Heart right ventricle (tissue), 16 donors: ENCODE measurements around the gene CSTPP1. TPM values are rescaled to one million over a fixed set of nuclear protein-coding genes. Genes with fewer than 3 reads are reported as not detected.
"Not testable (repeated sequence)": the region's sequence is repeated elsewhere in the genome, so short reads cannot be mapped to it uniquely, and the experiment has no call there.

Experiments
- ATAC-seq, 8 donors: fragments of 200-7000 bp; cut with Tn5 transposase; one replicate each; pipeline ENCODE4 v1.9.1; 2020; ENCODE audit warnings: mild to moderate bottlenecking in 8 of 8, moderate library complexity in 8 of 8, moderate number of reproducible peaks in 1 of 8
- DNase-seq, 2 donors: peaks; one replicate each; pipeline ENCODE4 v3.0.0-alpha.2; 2020
- H3K27ac ChIP-seq, 10 donors: fragments of 200-600 bp; sonication (generic) in 2 of 10; one replicate each; pipeline versions ENCODE4 v1.5.0 to v1.8.0; 2020 to 2022; ENCODE audit warnings: mild to moderate bottlenecking in 3 of 10
- H3K27me3 ChIP-seq, 7 donors: fragments of 200-600 bp; one replicate each; pipeline ENCODE4 v1.8.0; 2021 to 2022; ENCODE audit warnings: mild to moderate bottlenecking in 2 of 7
- H3K36me3 ChIP-seq, 9 donors: fragments of 200-600 bp; sonication (generic) in 1 of 9; one replicate each; pipeline versions ENCODE4 v1.5.0 to v1.8.0; 2020 to 2022; ENCODE audit warnings: mild to moderate bottlenecking in 2 of 9
- H3K4me1 ChIP-seq, 9 donors: fragments of 200-600 bp; sonication (generic) in 1 of 9; one replicate each; pipeline versions ENCODE4 v1.5.0 to v1.8.0; 2020 to 2022; ENCODE audit warnings: mild to moderate bottlenecking in 4 of 9
- H3K4me3 ChIP-seq, 10 donors: fragments of 200-600 bp; sonication (generic) in 2 of 10; one replicate each; pipeline versions ENCODE4 v1.5.0 to v1.8.0; 2020 to 2022; ENCODE audit warnings: mild to moderate bottlenecking in 7 of 10, moderate library complexity in 2 of 10
- H3K9me3 ChIP-seq, 11 donors: fragments of 200-600 bp in 10 of 11; sonication (generic) in 2 of 11; one replicate each; pipeline versions ENCODE4 v1.5.0 to v1.8.0; 2013 to 2022; ENCODE audit warnings: mild to moderate bottlenecking in 2 of 11, control low read depth in 1 of 11, moderate library complexity in 1 of 11
- CTCF ChIP-seq, 9 donors: fragments of 200-600 bp; sonication (generic) in 2 of 9; IDR thresholded peaks; one replicate each; pipeline versions ENCODE4 v1.5.0 to v1.8.0; 2021 to 2022; ENCODE audit warnings: antibody characterized with exemption in 9 of 9, mild to moderate bottlenecking in 5 of 9, moderate library complexity in 1 of 9
- WGBS, 2 donors: extraction: QIAGEN DNeasy Blood & Tissue Kit; methylation state at CpG; one replicate each; pipeline ENCODE4 v1.1.7; 2013; ENCODE audit warnings: inconsistent platforms in 1 of 2; 5-methylcytosine and 5-hydroxymethylcytosine counted together
- intact Hi-C, 10 donors: fragments of 100-400 bp; cut with DNase I; formaldehyde crosslinking; loops; one replicate each; pipeline versions ENCODE4 v1.11.1 to v1.14.2; 2022
- polyA plus RNA-seq, 2 donors: library from polyadenylated mRNA; stranded (reverse); fragments of 200-250 nt; gene quantifications; one replicate each; pipeline ENCODE4 v1.2.3, GENCODE V29; 2013
- total RNA-seq, 10 donors: library from RNA; stranded (reverse); fragmentation: NEBNext Ultra II Directional in 3 of 10; extraction: Animal tissue kit (Norgen Biotek cat#: 25700) in 3 of 10; gene quantifications; one replicate each; pipeline versions ENCODE4 v1.2.1 to v1.2.4, GENCODE V29; 2021 to 2023
- donor health status: Arrhythmogenic right ventricular cardiomyopathy.
- donor health status: ischemic (EF 13 %, LVEDD 7.1; RV severe dilation, severe dysfunction).
- donor health status: healthy with polysubstance abuse.
- donor health status: DM: no; HTN: yes; CAD: no.
- donor health status: DM: no; HTN: no; CAD: no.
- donor health status: ischemic (EF 25% LVEDD 6.9; RV normal size, moderate dysfunction).
- donor health status: ischemic (EF 25% LVEDD 5.7; RV mildly dilated, moderate dysfunction).
- donor health status: healthy.
- donor health status: DM: yes; HTN: yes; CAD: no.
- donor health status: Ischemic cardiomyopathy.
- donor health status: ischemic (EF 35%, LVEDD 5.7; RV mildly dilated, moderate dysfunction).
- donor health status: nonischemic (EF 11% LVEDD 7.7; RV severe dilation, severe dysfunction).
- donor health status: DM: yes; HTN: yes; CAD: no.
- donor health status: PGD.
- donor health status: ischemic (EF 29% LVEDD 5.4; RV normal size, mild dysfunction).
- donor health status: nonischemic (EF 23%, LVEDD 6.1; RV moderate dilation, normal function).

Gene CSTPP1
- total and polyA plus RNA-seq, 12 donors = 10.2 to 26.7 (median 16.7) TPM

GRCh38 chr11:47093541-47093940 lies 157.0 kb downstream of the CSTPP1 start:
- Histone ChIP-seq H3K4me3 (no peak overlapping the region), H3K9me3 (peaks cover 0 to 8% (median 0%) of the 10 kb centered on the region in 11 donors), H3K36me3 (no peaks in the 10 kb centered on the region), H3K4me1 (no peaks in the 10 kb centered on the region), H3K27me3 (no peaks in the 10 kb centered on the region), H3K27ac (no peak overlapping the region)
- ATAC-seq = no peak
- no peak for TF ChIP-seq CTCF (IDR thresholded peaks at IDR 0.05)
- WGBS, 2 donors = 91 to 100% methylated on average over 2 of the region's 2 CpGs
- intact Hi-C loops = no loop called here
- no peak for DNase-seq

GRCh38 chr11:47096871-47097270 lies 160.3 kb downstream of the CSTPP1 start:
- H3K4me3 ChIP-seq, ATAC-seq, H3K27ac ChIP-seq, H3K4me1 ChIP-seq, H3K27me3 ChIP-seq, intact Hi-C loops, H3K9me3 ChIP-seq, DNase-seq, H3K36me3 ChIP-seq: not testable (repeated sequence)
- WGBS, 2 donors = 86 to 96% methylated on average over 8 to 18 of the region's 22 CpGs

DNA sequence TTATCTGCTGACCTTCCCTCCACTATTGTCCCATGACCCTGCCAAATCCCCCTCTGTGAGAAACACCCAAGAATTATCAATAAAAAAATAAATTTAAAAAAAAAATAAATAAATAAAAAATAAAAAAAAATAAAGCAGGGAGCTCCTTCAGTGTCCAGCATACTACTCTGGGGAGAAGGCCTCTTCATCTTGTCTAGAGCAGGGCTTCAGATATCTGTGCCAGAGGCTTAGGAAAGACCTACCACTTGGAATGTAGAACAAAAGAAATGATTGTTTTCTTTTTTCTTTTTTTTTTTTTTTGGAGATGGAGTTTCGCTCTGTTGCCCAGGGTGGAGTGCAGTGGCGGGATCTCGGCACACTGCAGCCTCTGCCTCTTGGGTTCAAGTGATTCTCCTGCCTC lies 161.7 kb downstream of the CSTPP1 start:
- H3K4me3 ChIP-seq, H3K4me1 ChIP-seq, DNase-seq, intact Hi-C loops, H3K27ac ChIP-seq, ATAC-seq, H3K9me3 ChIP-seq, H3K27me3 ChIP-seq, H3K36me3 ChIP-seq: not testable (repeated sequence)
- WGBS, 2 donors = 95 to 96% methylated on average over 3 of the region's 3 CpGs

DNA sequence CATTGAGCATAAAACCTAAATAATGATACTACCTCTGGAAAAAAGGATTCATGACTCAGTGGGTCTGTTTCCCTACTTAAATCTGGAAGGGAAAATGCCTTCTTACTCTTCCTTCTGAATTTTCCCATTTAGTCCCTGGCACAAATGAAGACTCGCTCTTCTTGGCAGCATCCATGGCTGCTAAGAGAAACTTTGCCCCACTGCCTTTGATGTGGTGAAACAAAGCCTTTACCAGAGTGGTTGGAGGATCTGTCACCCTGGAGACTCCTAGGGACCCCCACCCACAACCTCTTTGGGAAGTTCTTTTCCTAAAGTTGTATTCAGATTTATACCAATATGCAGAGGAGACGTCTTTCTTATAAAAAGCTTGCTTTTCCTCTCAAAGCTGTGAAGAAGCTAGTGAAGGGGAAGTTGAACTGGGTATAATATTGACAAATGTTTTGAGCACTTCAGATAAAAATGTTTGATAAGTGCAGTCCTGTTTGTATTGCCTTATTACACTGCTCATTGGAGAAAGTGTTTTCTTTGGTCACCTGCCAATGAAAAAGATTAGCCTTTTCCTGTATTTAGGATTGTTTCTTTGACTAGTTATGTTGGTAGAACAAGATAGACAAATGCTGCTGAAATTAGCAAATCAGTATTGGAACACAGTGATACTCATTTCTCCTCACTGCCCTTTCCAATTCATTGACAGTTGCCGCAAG lies 162.8 kb downstream of the CSTPP1 start:
- no peak overlapping the region for H3K4me3 ChIP-seq
- H3K9me3 ChIP-seq = no peaks in the 10 kb centered on the region
- no peak for TF ChIP-seq CTCF (IDR thresholded peaks at IDR 0.05)
- H3K27me3 ChIP-seq = no peaks in the 10 kb centered on the region
- no peak overlapping the region for H3K27ac ChIP-seq
- intact Hi-C loops = no loop called here
- H3K36me3 ChIP-seq = no peaks in the 10 kb centered on the region
- 83 to 86% methylated on average over 3 of the region's 3 CpGs for WGBS, 2 donors
- ATAC-seq (no peak), DNase-seq (no peak)
- no peaks in the 10 kb centered on the region for H3K4me1 ChIP-seq

DNA sequence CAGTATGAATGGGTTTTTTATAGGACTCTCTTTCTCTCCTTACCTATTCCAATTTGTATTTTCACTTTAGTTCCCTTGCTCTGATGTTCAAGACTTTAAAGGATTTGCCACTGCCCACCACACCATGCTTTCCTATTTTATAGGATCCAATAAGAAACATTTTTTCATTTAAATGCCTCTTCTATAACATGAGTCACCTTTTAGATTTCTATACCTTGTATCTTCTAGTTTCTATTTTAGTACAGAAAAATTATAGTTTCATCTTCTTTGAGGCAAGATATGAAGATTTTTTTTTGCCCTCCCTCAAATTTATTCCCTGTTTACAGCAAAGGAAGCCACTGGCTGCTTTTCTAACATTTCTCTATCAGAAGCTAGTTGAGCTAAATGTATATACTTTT lies 163.4 kb downstream of the CSTPP1 start:
- TF ChIP-seq CTCF (IDR thresholded peaks at IDR 0.05) = no peak
- H3K27ac ChIP-seq = no peak overlapping the region

More for the DNA sequence above, 163.4 kb downstream of the CSTPP1 start:
- DNase-seq (no peak), ATAC-seq (no peak)
- no peaks in the 10 kb centered on the region for H3K27me3 ChIP-seq
- no peak overlapping the region for H3K4me3 ChIP-seq
- no peaks in the 10 kb centered on the region for H3K36me3 ChIP-seq
- intact Hi-C loops = no loop called here
- no peaks in the 10 kb centered on the region for H3K9me3 ChIP-seq
- H3K4me1 ChIP-seq = no peaks in the 10 kb centered on the region
